Activated CD8-positive, alpha-beta memory T cell treated with anti-CD3 and anti-CD28 coated beads for 36 hours (primary cell): ENCODE results near the gene IL1RAP. TPM values are rescaled to one million over a fixed set of nuclear protein-coding genes. Genes with fewer than 3 reads are reported as not detected.
"Not testable (repeated sequence)": the region's sequence is repeated elsewhere in the genome, so short reads cannot be mapped to it uniquely, and the experiment has no call there.

Experiments used
- CTCF ChIA-PET: fragments of 350-600 bp; sonication (Branson Sonifier 250); formaldehyde crosslinking; loops from one replicate; lab custom pipeline; 2021; ENCODE audit warnings: antibody characterized with exemption; lab: Charles Lee
- POLR2A ChIA-PET: fragments of 350-600 bp; sonication (Branson Sonifier 250); formaldehyde crosslinking; loops from one replicate; lab custom pipeline; 2021; ENCODE audit warnings: antibody characterized with exemption; lab: Charles Lee
- total RNA-seq, 2 experiments: library from RNA; stranded (reverse); gene quantifications; one replicate each; pipeline ENCODE4 v1.2.3, GENCODE V29; 2021

IL1RAP gene
- total RNA-seq, 2 experiments from 2014 or later: 9.0 to 11.1 TPM

- POLR2A ChIA-PET: no interaction called here
- CTCF ChIA-PET: interaction anchor here (1.2 kb wide), 1 partner anchor 30 kb away, joined by 3 read pairs; no protein-coding TSS in a partner anchor
These were observed 105.9 kb downstream of the IL1RAP start for GRCh38 chr3:190619761-190620160.

GRCh38 chr3:190620886-190621608, 107.2 kb downstream of the IL1RAP start:
- CTCF ChIA-PET: no interaction called here
- POLR2A ChIA-PET: interaction anchor here (1.0 kb wide), 1 partner anchor 108 kb away, joined by 3 read pairs; no protein-coding TSS in a partner anchor

- ChIA-PET POLR2A (interaction anchor here (1.0 kb wide), 1 partner anchor 109 kb away, joined by 3 read pairs; no protein-coding TSS in a partner anchor), CTCF (no interaction called here)
These were observed 108.0 kb downstream of the IL1RAP start for GRCh38 chr3:190621927-190622326.

GRCh38 chr3:190624282-190624681, 110.4 kb downstream of the IL1RAP start:
- ChIA-PET CTCF (no interaction called here), POLR2A (no interaction called here)

- CTCF ChIA-PET: no interaction called here
- POLR2A ChIA-PET: no interaction called here
These were observed 113.2 kb downstream of the IL1RAP start for GRCh38 chr3:190626951-190627620.

GRCh38 chr3:190629088-190629487, 115.2 kb downstream of the IL1RAP start:
- ChIA-PET CTCF (no interaction called here), POLR2A (no interaction called here)

GRCh38 chr3:190631295-190631694, 117.4 kb downstream of the IL1RAP start:
- ChIA-PET POLR2A (no interaction called here), CTCF (no interaction called here)

GRCh38 chr3:190641564-190641963, 127.7 kb downstream of the IL1RAP start:
- POLR2A ChIA-PET: no interaction called here
- CTCF ChIA-PET: no interaction called here

- ChIA-PET POLR2A (no interaction called here), CTCF (no interaction called here)
These were observed 128.1 kb downstream of the IL1RAP start for GRCh38 chr3:190642016-190642415.

- CTCF ChIA-PET: no interaction called here
- POLR2A ChIA-PET: no interaction called here
These were observed 130.2 kb downstream of the IL1RAP start for GRCh38 chr3:190644035-190644434.

GRCh38 chr3:190644766-190645165, 130.9 kb downstream of the IL1RAP start:
- ChIA-PET POLR2A (no interaction called here), CTCF (no interaction called here)

GRCh38 chr3:190645932-190646460, 132.1 kb downstream of the IL1RAP start:
- POLR2A ChIA-PET: no interaction called here
- CTCF ChIA-PET: no interaction called here

- CTCF ChIA-PET: no interaction called here
- POLR2A ChIA-PET: no interaction called here
These were observed 133.1 kb downstream of the IL1RAP start for GRCh38 chr3:190646996-190647395.

GRCh38 chr3:190655933-190656332, 142.0 kb downstream of the IL1RAP start:
- POLR2A ChIA-PET: interaction anchor here (0.6 kb wide), 1 partner anchor 813 kb away, joined by 4 read pairs; no protein-coding TSS in a partner anchor
- CTCF ChIA-PET: no interaction called here

- ChIA-PET POLR2A (no interaction called here), CTCF (no interaction called here)
These were observed 144.2 kb downstream of the IL1RAP start for GRCh38 chr3:190658106-190658505.

GRCh38 chr3:190666821-190667220, 152.9 kb downstream of the IL1RAP start:
- POLR2A ChIA-PET: no interaction called here
- CTCF ChIA-PET: no interaction called here

- ChIA-PET POLR2A (no interaction called here), CTCF (no interaction called here)
These were observed 157.8 kb downstream of the IL1RAP start for GRCh38 chr3:190671658-190672057.

- POLR2A ChIA-PET: no interaction called here
- CTCF ChIA-PET: no interaction called here
These were observed 159.3 kb downstream of the IL1RAP start for GRCh38 chr3:190673148-190673547.

- CTCF ChIA-PET: no interaction called here
These were observed 162.6 kb downstream of the IL1RAP start for GRCh38 chr3:190676481-190676880.

GRCh38 chr3:190677001-190677400, 163.1 kb downstream of the IL1RAP start:
- ChIA-PET CTCF (no interaction called here), POLR2A (no interaction called here)

More at GRCh38 chr3:190676481-190676880, 162.6 kb downstream of the IL1RAP start:
- POLR2A ChIA-PET: no interaction called here

- POLR2A ChIA-PET: not testable (repeated sequence)
These were observed 164.0 kb downstream of the IL1RAP start for GRCh38 chr3:190677868-190678267.

More at GRCh38 chr3:190677868-190678267, 164.0 kb downstream of the IL1RAP start:
- CTCF ChIA-PET: not testable (repeated sequence)
